K562 (cell line): ENCODE measurements around the gene SOX12. TPM values are rescaled to one million over a fixed set of nuclear protein-coding genes. Genes with fewer than 3 reads are reported as not detected.
A peak's percentile ranks its signal among the peaks of the same experiment; 100 is the strongest.

Experiments used
- ATAC-seq: fragments of 200-7000 bp; cut with Tn5 transposase; 3 replicates; pipeline ENCODE4 v1.9.1; 2020; ENCODE audit warnings: moderate library complexity
- BruUV-seq: library from RNA; stranded (reverse); fragments of 400-500 nt; replicated peaks from 2 replicates; lab custom pipeline; 2021; lab: Mats Ljungman, UMichigan
- CTCF ChIA-PET: fragments of 300-600 bp; formaldehyde crosslinking; extraction: SDS; loops from one replicate; lab custom pipeline; 2021; ENCODE audit warnings: low intra/inter-chr PET ratio; lab: Yijun Ruan, JAX
- POLR2A ChIA-PET: fragments of 300-600, 350-650 bp; sonication (Branson Sonifier 250); formaldehyde crosslinking; extraction: SDS; loops from one replicate; lab custom pipeline; 2021; ENCODE audit warnings: antibody characterized with exemption, inconsistent platforms; lab: Yijun Ruan, JAX
- DNase-seq, 4 experiments: peaks; one replicate each; pipeline versions ENCODE4 v3.0.0 to v3.0.0-alpha.2; 2011 to 2018; ENCODE audit warnings: low spot score in 3 of 4, mixed read lengths in 3 of 4; ENCODE audit errors: extremely low read depth in 1 of 4
- FAIRE-seq: peaks from 2 replicates; lab custom pipeline; 2011; peaks lifted over from hg19 to GRCh38; lab: Jason Lieb, UNC
- H2AFZ ChIP-seq: 2 replicates; pipeline ENCODE4 v1.6.0; 2011; ENCODE audit warnings: low read depth, low read length, control low read depth, inconsistent platforms
- H3K27ac ChIP-seq: fragments of 200-600 bp; 3 replicates; pipeline ENCODE4 v1.8.0; 2011; ENCODE audit warnings: low read depth, mild to moderate bottlenecking, control low read depth, inconsistent platforms, low read length, moderate library complexity, mixed read lengths; ENCODE audit errors: extremely low read depth
- H3K27me3 ChIP-seq, 2 experiments: fragments of 300-600 bp in 1 of 2; 2 replicates in 1 of 2; 3 replicates in 1 of 2; pipeline versions ENCODE4 v1.6.0 to v1.8.0; 2011; ENCODE audit warnings: inconsistent platforms in 2 of 2, low read length in 2 of 2, mild to moderate bottlenecking in 1 of 2, mixed read lengths in 1 of 2, moderate library complexity in 1 of 2; ENCODE audit not compliant: control insufficient read depth in 2 of 2, insufficient read depth in 2 of 2
- H3K36me3 ChIP-seq: fragments of 300-600 bp; 3 replicates; pipeline ENCODE4 v1.8.0; 2011; ENCODE audit warnings: mild to moderate bottlenecking, low read length, inconsistent platforms; ENCODE audit not compliant: control insufficient read depth, insufficient read depth
- H3K4me1 ChIP-seq, 2 experiments: fragments of 200-600 bp in 1 of 2; replicated peaks in 1 of 2; 2 replicates in 1 of 2; 3 replicates in 1 of 2; pipeline versions ENCODE4 v1.5.1 to v1.8.0; 2011; ENCODE audit warnings: inconsistent platforms in 2 of 2, low read length in 2 of 2, mild to moderate bottlenecking in 1 of 2, mixed read lengths in 1 of 2, moderate library complexity in 1 of 2; ENCODE audit not compliant: control insufficient read depth in 2 of 2, insufficient read depth in 2 of 2
- H3K4me2 ChIP-seq: 2 replicates; pipeline ENCODE4 v1.6.1; 2011; ENCODE audit warnings: low read length, control low read depth, inconsistent platforms, mixed read lengths; ENCODE audit not compliant: insufficient read depth
- H3K4me3 ChIP-seq: fragments of 200-600 bp; sonication (generic), shearing (Covaris generic); 2 replicates; pipeline ENCODE4 v1.5.1; 2016; ENCODE audit warnings: control low read depth, inconsistent platforms
- H3K79me2 ChIP-seq: fragments of 200-600 bp; 3 replicates; pipeline ENCODE4 v1.8.0; 2011; ENCODE audit warnings: low read length, inconsistent platforms; ENCODE audit not compliant: control insufficient read depth, insufficient read depth
- H3K9ac ChIP-seq, 2 experiments: 2 replicates each; pipeline versions ENCODE4 v1.6.0 to v1.6.1; 2011; ENCODE audit warnings: low read depth in 2 of 2, low read length in 2 of 2, control low read depth in 1 of 2, inconsistent platforms in 1 of 2, mild to moderate bottlenecking in 1 of 2, mixed read lengths in 1 of 2; ENCODE audit not compliant: insufficient read depth in 1 of 2
- H3K9me1 ChIP-seq: one replicate; pipeline ENCODE4 v1.6.0; 2011; ENCODE audit warnings: inconsistent platforms, mild to moderate bottlenecking, low read length, moderate library complexity; ENCODE audit not compliant: control insufficient read depth, insufficient read depth
- H3K9me3 ChIP-seq: replicated peaks from 2 replicates; pipeline ENCODE4 v1.5.1; 2011; ENCODE audit warnings: low read depth, low read length, inconsistent platforms; ENCODE audit not compliant: control insufficient read depth, insufficient read depth
- H4K20me1 ChIP-seq: replicated peaks from 2 replicates; pipeline ENCODE4 v1.6.1; 2011; ENCODE audit warnings: low read length, inconsistent platforms, mixed read lengths; ENCODE audit not compliant: control insufficient read depth, insufficient read depth
- ETS1 ChIP-seq: conservative IDR thresholded peaks from 2 replicates; pipeline ENCODE4 v1.6.1; 2011; ENCODE audit warnings: low read depth, mild to moderate bottlenecking, low read length; ENCODE audit not compliant: control insufficient read depth
- EZH2 ChIP-seq: IDR thresholded peaks from 2 replicates; pipeline ENCODE4 v1.6.1; 2012; ENCODE audit warnings: low read depth, mild to moderate bottlenecking, inconsistent platforms, low read length, borderline replicate concordance
- JUN ChIP-seq, 2 experiments: sonication (generic) in 1 of 2; formaldehyde crosslinking in 1 of 2; IDR thresholded peaks; 2 replicates each; pipeline versions ENCODE4 v1.6.1 to v1.8.0; 2012 to 2022; ENCODE audit warnings: borderline replicate concordance in 2 of 2, mild to moderate bottlenecking in 2 of 2, improper control_type of control experiment in 1 of 2, low read depth in 1 of 2, low read length in 1 of 2, missing genetic modification reagents in 1 of 2
- MYC ChIP-seq, 2 experiments: fragments of 250-450 bp in 1 of 2; sonication (Bioruptor Pico) in 1 of 2; IDR thresholded peaks; 2 replicates each; pipeline versions ENCODE4 v1.5.1 to v1.6.1; 2012 to 2021; ENCODE audit warnings: low read depth in 2 of 2, borderline replicate concordance in 1 of 2, improper control_type of control experiment in 1 of 2, low read length in 1 of 2, mild to moderate bottlenecking in 1 of 2, moderate library complexity in 1 of 2
- NEUROD1 ChIP-seq: fragments of 150-350 bp; IDR thresholded peaks from 2 replicates; pipeline ENCODE4 v1.6.1; 2014; ENCODE audit warnings: borderline replicate concordance, low read length, low read depth; ENCODE audit not compliant: partially characterized antibody
- NR2C2 ChIP-seq, 2 experiments: fragments of 200-800 bp in 1 of 2; sonication (Bioruptor generic) in 1 of 2; sonication (generic) in 1 of 2; formaldehyde crosslinking in 1 of 2; IDR thresholded peaks; 2 replicates each; pipeline versions ENCODE4 v1.6.1 to v1.8.0; 2016 to 2022; ENCODE audit warnings: mild to moderate bottlenecking in 1 of 2, missing compliant biosample characterization in 1 of 2, missing genetic modification characterization in 1 of 2, missing genetic modification reagents in 1 of 2
- SIN3A ChIP-seq, 2 experiments: fragments of 150-350 bp in 1 of 2; IDR thresholded peaks; 2 replicates each; pipeline ENCODE4 v1.6.1; 2011 to 2016; ENCODE audit warnings: borderline replicate concordance in 2 of 2, low read depth in 2 of 2, low read length in 2 of 2, mild to moderate bottlenecking in 2 of 2, moderate library complexity in 2 of 2; ENCODE audit not compliant: control insufficient read depth in 1 of 2
- SUPT5H ChIP-seq: fragments of 450-650 bp; IDR thresholded peaks from 2 replicates; pipeline ENCODE4 v1.6.1; 2016
- TFAP4 ChIP-seq: sonication (generic); formaldehyde crosslinking; IDR thresholded peaks from 2 replicates; pipeline ENCODE4 v1.8.0; 2022; ENCODE audit warnings: missing genetic modification reagents, mild to moderate bottlenecking, moderate library complexity, borderline replicate concordance
- ZKSCAN1 ChIP-seq: fragments of 150-350 bp; IDR thresholded peaks from 2 replicates; pipeline ENCODE4 v1.6.1; 2016; ENCODE audit warnings: low read depth, low read length
- ZNF740 ChIP-seq, 3 experiments: fragments of 200-800 bp in 1 of 3; sonication (Bioruptor generic) in 1 of 3; sonication (generic) in 1 of 3; formaldehyde crosslinking in 1 of 3; IDR thresholded peaks; 2 replicates each; pipeline versions ENCODE4 v1.6.1 to v1.8.0; 2016 to 2022; ENCODE audit warnings: mild to moderate bottlenecking in 2 of 3, missing compliant biosample characterization in 2 of 3, missing genetic modification characterization in 2 of 3, missing genetic modification reagents in 1 of 3
- ZNF77 ChIP-seq: fragments of 250-450 bp; sonication (Bioruptor Pico); IDR thresholded peaks from 2 replicates; pipeline ENCODE4 v1.5.0; 2020
- WGBS: fragments of 100-300 bp; shearing (Covaris generic); methylation state at CpG from one replicate; pipeline ENCODE4 v1.1.6; 2016; ENCODE audit warnings: low coverage, mixed read lengths; ENCODE audit not compliant: insufficient coverage; ENCODE audit errors: missing lambda C conversion rate; 5-methylcytosine and 5-hydroxymethylcytosine counted together
- in situ Hi-C: fragments of 300-500 bp; cut with MboI; formaldehyde crosslinking; loops from 4 replicates; pipeline ENCODE4 v1.15.0; 2018; ENCODE audit warnings: inconsistent platforms, mixed read lengths
- intact Hi-C: fragments of 100-400 bp; cut with micrococcal nuclease; formaldehyde crosslinking; loops from 2 replicates; pipeline ENCODE4 v1.14.2; 2022
- polyA plus RNA-seq, 8 experiments: library from polyadenylated mRNA; depleted of rRNA in 4 of 8; stranded (reverse) in 5 of 8; unstranded in 3 of 8; fragments of >200 nt; fragmentation: Nextera tagmentation in 2 of 8; fragmentation: Illumina TruSeq in 1 of 8; extraction: Ambion mirVana in 2 of 8; extraction: Trizol in 1 of 8; gene quantifications; 2 replicates each; pipeline versions ENCODE4 v1.2.1 to v1.2.3, GENCODE V29; 2011 to 2014; ENCODE audit warnings: inconsistent platforms in 1 of 8, missing spikeins in 1 of 8
- total RNA-seq, 7 experiments: library from RNA; depleted of rRNA in 6 of 7; stranded (reverse); fragments of >200 nt in 6 of 7; fragmentation: Illumina TruSeq in 2 of 7; extraction: Trizol in 2 of 7; gene quantifications; 2 replicates each; pipeline versions ENCODE4 v1.2.1 to v1.2.3, GENCODE V29; 2011 to 2021; ENCODE audit warnings: low replicate concordance in 1 of 7

Gene SOX12
- total and polyA plus RNA-seq, 9 of the 15 experiments (the other 6 are each of a cell fraction or from before 2014, with no cell fraction given), result 0.42 to 26.3 (median 2.6) TPM

GRCh38 chr20:326645-327185 lies 1.4 kb downstream of the SOX12 start (continued):
- no peak for TF ChIP-seq ETS1
- TF ChIP-seq TFAP4, result peak; percentile 75
- TF ChIP-seq MYC (IDR thresholded peaks at IDR 0.05; ENCODE audit: low read depth, low read length), result no peak
- peak; percentile 42; the same call in 1 of the 2 replicates for TF ChIP-seq MYC (CRISPR knock-in tag; IDR thresholded peaks at IDR 0.05; ENCODE audit: borderline replicate concordance, low read depth)

GRCh38 chr20:327186-328026 lies 2.1 kb downstream of the SOX12 start:
- TSS peak; percentile 56 for BruUV-seq
- ChIA-PET CTCF (no interaction called here), POLR2A (interaction anchor here (1.2 kb wide), 1 partner anchor 20 kb away, joined by 5 read pairs; the partner anchor contains the start of gene NRSN2)
- no peaks in the 10 kb centered on the region for H3K27me3 ChIP-seq
- H3K9ac ChIP-seq, result peak overlapping the region; percentile 79 to 91
- peaks cover 3% of the 10 kb centered on the region for H3K9me1 ChIP-seq
- H4K20me1 ChIP-seq, result peaks cover 16% of the 10 kb centered on the region; the same call in 1 of the 2 replicates
- H3K27ac ChIP-seq, result peak overlapping the region; percentile 95
- peak overlapping the region; percentile 92 for H3K4me2 ChIP-seq
- H2AFZ ChIP-seq, result no peak overlapping the region
- DNase-seq, result peak; percentile 86 to 94 (median 90)
- peak; percentile 63 for ATAC-seq
- no peaks in the 10 kb centered on the region for H3K9me3 ChIP-seq
- peak; percentile 81 for FAIRE-seq
- H3K36me3 ChIP-seq, result peaks cover 30% of the 10 kb centered on the region; the same call in 2 of the 3 replicates
- peaks cover 16 to 57% of the 10 kb centered on the region in 2 experiments; a peak in 4 of 5 replicates for H3K4me1 ChIP-seq
- intact Hi-C loops (loop anchor here (2.0 kb wide), 1 partner anchor 69 kb away; no protein-coding TSS in a partner anchor), in situ Hi-C loops (no loop called here)
- peak overlapping the region; percentile 65 for H3K4me3 ChIP-seq
- WGBS, result under 1% methylated on average over 35 of the region's 47 CpGs
- H3K79me2 ChIP-seq, result peaks cover 49% of the 10 kb centered on the region
- TF ChIP-seq ZNF77, result no peak
- peak; percentile 41; the same call in 1 of the 2 replicates for TF ChIP-seq SUPT5H
- TF ChIP-seq SIN3A (IDR thresholded peaks at IDR 0.05; ENCODE audit: borderline replicate concordance in 2 of 2, control insufficient read depth in 1 of 2, low read depth in 2 of 2, low read length in 2 of 2), result peak; percentile 27 to 52; a peak in 1 of 4 replicates
- TF ChIP-seq ZNF740 (CRISPR knock-in tag; IDR thresholded peaks at IDR 0.05), result peak; percentile 40; the same call in 1 of the 2 replicates
- TF ChIP-seq ZNF740 (tag; IDR thresholded peaks at IDR 0.05), result peak in 1 of 2 experiments; percentile 32; a peak in 1 of 4 replicates
- TF ChIP-seq NR2C2 (CRISPR knock-in tag; IDR thresholded peaks at IDR 0.05), result no peak
- peak; percentile 37; the same call in 1 of the 2 replicates for TF ChIP-seq NR2C2 (tag; IDR thresholded peaks at IDR 0.05)
- no peak for TF ChIP-seq ZKSCAN1
- TF ChIP-seq EZH2, result no peak
- no peak for TF ChIP-seq JUN (IDR thresholded peaks at IDR 0.05; ENCODE audit: borderline replicate concordance, low read depth, low read length)
- TF ChIP-seq JUN (CRISPR knock-in tag; IDR thresholded peaks at IDR 0.05; ENCODE audit: borderline replicate concordance), result peak; percentile 35; the same call in 1 of the 2 replicates
- TF ChIP-seq NEUROD1, result peak; percentile 56
